DMS79 treated with DMSO at 0.1 percent for 48 hours (cell line): ENCODE data around the gene TMEM45B.
"Not testable (repeated sequence)": the region's sequence is repeated elsewhere in the genome, so short reads cannot be mapped to it uniquely, and the experiment has no call there.

Source experiments
- DNase-seq: peaks from one replicate; lab custom pipeline; 2025; lab: John Stamatoyannopoulos, UW

TMEM45B gene

GRCh38 chr11:129808241-129808640, 7.4 kb upstream of the TMEM45B start:
- DNase-seq: not testable (repeated sequence)

GRCh38 chr11:129813231-129813791, 2.3 kb upstream of the TMEM45B start:
- no peak for DNase-seq

GRCh38 chr11:129814244-129815014, 1.2 kb upstream of the TMEM45B start:
- DNase-seq: no peak

GRCh38 chr11:129817534-129818051, 1.9 kb downstream of the TMEM45B start:
- no peak for DNase-seq

- not testable (repeated sequence) for DNase-seq
Observed at GRCh38 chr11:129818236-129818635, 2.6 kb downstream of the TMEM45B start.

- no peak for DNase-seq
Observed at GRCh38 chr11:129819237-129819636, 3.6 kb downstream of the TMEM45B start.

GRCh38 chr11:129820228-129820627, 4.6 kb downstream of the TMEM45B start:
- not testable (repeated sequence) for DNase-seq

GRCh38 chr11:129823281-129823680, 7.6 kb downstream of the TMEM45B start:
- peak; percentile 64 for DNase-seq

- DNase-seq: not testable (repeated sequence)
Observed at GRCh38 chr11:129823799-129824198, 8.2 kb downstream of the TMEM45B start.

- no peak for DNase-seq
Observed at GRCh38 chr11:129825380-129825779, 9.7 kb downstream of the TMEM45B start.

GRCh38 chr11:129828301-129828836, 12.7 kb downstream of the TMEM45B start:
- peak; percentile 87 for DNase-seq

- DNase-seq: not testable (repeated sequence)
Observed at GRCh38 chr11:129829497-129829896, 13.8 kb downstream of the TMEM45B start.

GRCh38 chr11:129831227-129831626, 15.6 kb downstream of the TMEM45B start:
- DNase-seq: not testable (repeated sequence)

GRCh38 chr11:129833260-129833659, 17.6 kb downstream of the TMEM45B start:
- DNase-seq: not testable (repeated sequence)

GRCh38 chr11:129836423-129836891, 20.8 kb downstream of the TMEM45B start:
- DNase-seq: not testable (repeated sequence)

- DNase-seq: no peak
Observed at GRCh38 chr11:129836979-129837378, 21.3 kb downstream of the TMEM45B start.

- no peak for DNase-seq
Observed at GRCh38 chr11:129840236-129840635, 24.6 kb downstream of the TMEM45B start.

- DNase-seq: no peak
Observed at GRCh38 chr11:129842138-129842537, 26.5 kb downstream of the TMEM45B start.

GRCh38 chr11:129846508-129847335, 31.1 kb downstream of the TMEM45B start:
- DNase-seq: peak; percentile 91

- DNase-seq: not testable (repeated sequence)
Observed at GRCh38 chr11:129847361-129847760, 31.7 kb downstream of the TMEM45B start.

GRCh38 chr11:129849447-129850130, 33.9 kb downstream of the TMEM45B start:
- no peak for DNase-seq
